ENCODE data around the gene GARIN1A.
A peak's percentile ranks its signal among the peaks of the same experiment; 100 is the strongest.
"Not testable (repeated sequence)": the region's sequence is repeated elsewhere in the genome, so short reads cannot be mapped to it uniquely, and the experiment has no call there.

Gene GARIN1A

GRCh38 chr7:128660596-128660995, 11.5 kb upstream of the GARIN1A start:
- H3K9me3 ChIP-seq (replicated peaks in 1 of 11), result peaks cover 32 to 42% (median 37%) of the 10 kb centered on the region in 11 experiments
- H3K4me2 ChIP-seq, result no peak overlapping the region
- no peak overlapping the region for H3K4me3 ChIP-seq
- no peak for TF ChIP-seq Cebpa-rat (IDR thresholded peaks at IDR 0.05)
- no peaks in the 10 kb centered on the region for H3K27me3 ChIP-seq
- no peaks in the 10 kb centered on the region for H4K20me1 ChIP-seq
- H3K9ac ChIP-seq, result no peak overlapping the region
- H3K27ac ChIP-seq, result no peak overlapping the region
- H3K4me1 ChIP-seq, result no peaks in the 10 kb centered on the region
- peaks cover 9 to 34% (median 28%) of the 10 kb centered on the region in 11 experiments; a peak in 21 of 22 replicates for H3K36me3 ChIP-seq

- Histone ChIP-seq H3K27ac (no peak overlapping the region), H3K9me3 (replicated peaks in 1 of 11) (peaks cover 32 to 42% (median 37%) of the 10 kb centered on the region in 11 experiments), H4K20me1 (no peaks in the 10 kb centered on the region), H3K4me3 (0 out of 20 replicates have a peak overlapping the region, but pooled peaks of 1 of the 10 experiments have one; percentile 16), H3K36me3 (peaks cover 9 to 34% (median 28%) of the 10 kb centered on the region in 11 experiments; a peak in 21 of 22 replicates), H3K9ac (no peak overlapping the region), H3K4me2 (no peak overlapping the region), H3K4me1 (no peaks in the 10 kb centered on the region), H3K27me3 (no peaks in the 10 kb centered on the region)
- no peak for TF ChIP-seq Cebpa-rat (IDR thresholded peaks at IDR 0.05)
Observed at GRCh38 chr7:128661446-128661845, 10.6 kb upstream of the GARIN1A start.

DNA sequence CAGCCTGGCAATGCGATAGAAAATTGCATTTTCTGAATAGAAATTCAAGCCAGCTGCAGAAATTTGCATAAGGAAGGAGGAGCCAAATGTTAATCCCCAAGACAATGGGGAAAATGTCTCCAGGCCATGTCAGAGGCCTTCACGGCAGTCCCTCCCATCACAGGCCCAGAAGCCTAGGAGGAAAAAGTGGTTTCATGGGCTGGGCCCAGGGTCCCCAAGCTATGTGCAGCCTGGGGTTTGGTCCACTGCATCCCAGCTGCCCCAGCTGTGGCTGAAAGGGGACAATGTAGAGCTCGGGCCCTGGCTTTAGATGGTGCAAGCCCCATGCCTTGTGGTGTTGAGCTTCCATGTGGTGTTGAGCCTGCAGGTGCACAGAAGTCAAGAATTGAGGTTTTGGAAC, 10.0 kb upstream of the GARIN1A start:
- Histone ChIP-seq H3K4me2 (no peak overlapping the region), H3K36me3 (peaks cover 9 to 34% (median 28%) of the 10 kb centered on the region in 11 experiments; a peak in 21 of 22 replicates), H3K4me1 (no peaks in the 10 kb centered on the region), H3K9ac (no peak overlapping the region), H4K20me1 (no peaks in the 10 kb centered on the region), H3K4me3 (no peak overlapping the region), H3K27ac (no peak overlapping the region), H3K27me3 (no peaks in the 10 kb centered on the region), H3K9me3 (replicated peaks in 1 of 11) (peaks cover 32 to 42% (median 37%) of the 10 kb centered on the region in 11 experiments)
- no peak for TF ChIP-seq Cebpa-rat (IDR thresholded peaks at IDR 0.05)

- not testable (repeated sequence) for H3K27me3 ChIP-seq, H3K9ac ChIP-seq
- H3K9me3 ChIP-seq (replicated peaks in 1 of 11), result peaks cover 32 to 42% (median 37%) of the 10 kb centered on the region in 11 experiments
Observed at GRCh38 chr7:128663223-128663622, 8.9 kb upstream of the GARIN1A start.

GRCh38 chr7:128665057-128665456, 7.0 kb upstream of the GARIN1A start:
- peaks cover 9 to 30% (median 24%) of the 10 kb centered on the region in 11 experiments; a peak in 21 of 22 replicates for H3K36me3 ChIP-seq
- H4K20me1 ChIP-seq, result no peaks in the 10 kb centered on the region
- no peaks in the 10 kb centered on the region for H3K4me1 ChIP-seq
- no peak overlapping the region for H3K9ac ChIP-seq
- no peak overlapping the region for H3K4me2 ChIP-seq
- no peak overlapping the region for H3K4me3 ChIP-seq
- H3K27ac ChIP-seq, result no peak overlapping the region
- peaks cover 28 to 34% (median 31%) of the 10 kb centered on the region in 11 experiments for H3K9me3 ChIP-seq (replicated peaks in 1 of 11)
- H3K27me3 ChIP-seq, result no peaks in the 10 kb centered on the region
- no peak for TF ChIP-seq Cebpa-rat (IDR thresholded peaks at IDR 0.05)

More at GRCh38 chr7:128663223-128663622, 8.9 kb upstream of the GARIN1A start:
- not testable (repeated sequence) for H3K4me1 ChIP-seq, H3K4me2 ChIP-seq, H3K4me3 ChIP-seq, H3K27ac ChIP-seq, H4K20me1 ChIP-seq
- H3K36me3 ChIP-seq, result peaks cover 9 to 34% (median 28%) of the 10 kb centered on the region in 11 experiments; a peak in 21 of 22 replicates

DNA sequence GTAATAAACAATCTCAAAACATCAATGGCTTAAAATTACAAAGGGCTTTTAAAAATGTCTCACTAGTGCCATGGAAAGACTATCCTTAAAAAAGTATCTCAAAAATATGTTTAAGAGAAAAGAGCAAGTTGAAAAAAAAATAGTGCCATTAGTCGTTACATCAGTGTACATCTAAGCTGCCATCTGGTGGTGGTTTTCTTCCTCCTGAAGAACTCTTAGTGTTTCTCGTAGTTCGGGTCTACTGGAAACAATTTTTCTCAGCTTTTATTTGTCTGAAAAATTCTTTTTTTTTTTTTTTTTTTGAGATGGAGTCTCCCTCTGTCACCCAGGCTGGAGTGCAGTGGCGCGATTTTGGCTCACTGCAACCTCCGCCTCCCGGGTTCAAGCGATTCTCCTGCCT, 5.9 kb upstream of the GARIN1A start:
- Histone ChIP-seq H3K4me2 (no peak overlapping the region), H3K4me1 (no peaks in the 10 kb centered on the region), H3K9ac (no peak overlapping the region), H4K20me1 (no peaks in the 10 kb centered on the region), H3K4me3 (no peak overlapping the region), H3K27ac (no peak overlapping the region), H3K9me3 (replicated peaks in 1 of 11) (peaks cover 16 to 23% (median 21%) of the 10 kb centered on the region in 11 experiments), H3K27me3 (no peaks in the 10 kb centered on the region), H3K36me3 (peaks cover 7 to 22% (median 15%) of the 10 kb centered on the region in 11 experiments; a peak in 21 of 22 replicates)
- TF ChIP-seq Cebpa-rat (IDR thresholded peaks at IDR 0.05), result no peak

DNA sequence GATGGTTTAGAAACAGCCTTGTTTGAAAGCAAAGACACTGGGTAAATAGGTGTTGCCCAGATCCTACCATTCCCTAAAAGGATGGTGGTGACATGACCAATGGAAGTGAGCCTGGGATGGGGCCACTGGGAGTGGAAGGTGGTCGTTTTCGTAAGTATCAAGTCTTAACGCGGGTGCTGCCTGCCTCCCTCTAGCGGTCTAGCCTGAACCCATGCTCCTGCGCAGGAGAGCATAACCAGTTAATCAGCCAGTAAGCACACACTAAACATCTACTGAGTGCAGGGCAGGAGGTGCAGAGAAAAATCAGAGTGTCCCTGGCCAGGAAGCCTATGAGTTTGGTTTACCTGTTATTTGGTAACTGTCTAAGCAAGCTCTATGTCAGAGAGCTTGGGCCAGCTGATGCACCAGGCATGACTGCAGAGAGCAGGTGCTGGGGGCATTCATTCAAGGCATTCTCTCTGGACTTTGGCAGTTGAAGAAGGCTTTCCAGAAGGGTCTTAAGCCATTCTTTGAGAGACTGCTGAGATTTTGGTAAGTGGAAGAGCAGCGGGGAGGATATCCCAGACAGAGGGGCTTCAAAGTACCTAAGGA, 930 bp downstream of the GARIN1A start:
- no peak overlapping the region for H3K9ac ChIP-seq
- no peak overlapping the region for H3K27ac ChIP-seq
- H3K4me1 ChIP-seq, result no peaks in the 10 kb centered on the region
- H3K27me3 ChIP-seq, result no peaks in the 10 kb centered on the region
- H3K36me3 ChIP-seq, result no peaks in the 10 kb centered on the region
- no peaks in the 10 kb centered on the region for H3K9me3 ChIP-seq (replicated peaks in 1 of 11)
- no peak overlapping the region for H3K4me3 ChIP-seq
- H4K20me1 ChIP-seq, result no peaks in the 10 kb centered on the region
- H3K4me2 ChIP-seq, result no peak overlapping the region
- TF ChIP-seq Cebpa-rat (IDR thresholded peaks at IDR 0.05), result no peak

GRCh38 chr7:128673571-128673970, 1.5 kb downstream of the GARIN1A start:
- no peak for TF ChIP-seq Cebpa-rat (IDR thresholded peaks at IDR 0.05)
- no peak overlapping the region for H3K9ac ChIP-seq
- no peaks in the 10 kb centered on the region for H3K27me3 ChIP-seq
- no peaks in the 10 kb centered on the region for H3K9me3 ChIP-seq (replicated peaks in 1 of 11)
- no peaks in the 10 kb centered on the region for H3K4me1 ChIP-seq
- no peak overlapping the region for H3K4me3 ChIP-seq
- no peaks in the 10 kb centered on the region for H3K36me3 ChIP-seq
- no peak overlapping the region for H3K4me2 ChIP-seq
- H4K20me1 ChIP-seq, result no peaks in the 10 kb centered on the region
- H3K27ac ChIP-seq, result no peak overlapping the region

DNA sequence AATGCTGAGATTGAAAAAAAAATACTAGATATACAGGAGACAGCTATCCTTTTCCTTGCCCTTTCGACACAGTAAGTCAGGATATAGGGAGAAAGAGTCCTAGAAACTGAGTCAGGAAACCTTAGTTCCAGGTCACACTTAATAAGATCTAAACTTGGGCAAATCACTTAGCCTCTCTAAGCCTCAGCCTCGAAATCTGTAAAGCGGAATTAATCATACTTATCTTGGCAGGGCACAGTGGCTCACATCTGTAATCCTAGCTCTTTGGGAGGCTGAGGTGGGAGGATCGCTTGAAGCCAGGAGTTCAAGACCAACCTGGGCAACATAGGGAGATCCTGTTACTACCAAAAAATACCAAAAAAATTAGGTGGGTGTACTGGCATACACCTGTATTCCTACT, 4.6 kb downstream of the GARIN1A start:
- no peaks in the 10 kb centered on the region for H3K9me3 ChIP-seq (replicated peaks in 1 of 11)
- H4K20me1 ChIP-seq, result no peaks in the 10 kb centered on the region
- no peak overlapping the region for H3K4me2 ChIP-seq
- H3K9ac ChIP-seq, result no peak overlapping the region
- no peaks in the 10 kb centered on the region for H3K27me3 ChIP-seq
- H3K36me3 ChIP-seq, result no peaks in the 10 kb centered on the region
- H3K27ac ChIP-seq, result no peak overlapping the region
- TF ChIP-seq Cebpa-rat (IDR thresholded peaks at IDR 0.05), result no peak
- H3K4me1 ChIP-seq, result no peaks in the 10 kb centered on the region
- no peak overlapping the region for H3K4me3 ChIP-seq

DNA sequence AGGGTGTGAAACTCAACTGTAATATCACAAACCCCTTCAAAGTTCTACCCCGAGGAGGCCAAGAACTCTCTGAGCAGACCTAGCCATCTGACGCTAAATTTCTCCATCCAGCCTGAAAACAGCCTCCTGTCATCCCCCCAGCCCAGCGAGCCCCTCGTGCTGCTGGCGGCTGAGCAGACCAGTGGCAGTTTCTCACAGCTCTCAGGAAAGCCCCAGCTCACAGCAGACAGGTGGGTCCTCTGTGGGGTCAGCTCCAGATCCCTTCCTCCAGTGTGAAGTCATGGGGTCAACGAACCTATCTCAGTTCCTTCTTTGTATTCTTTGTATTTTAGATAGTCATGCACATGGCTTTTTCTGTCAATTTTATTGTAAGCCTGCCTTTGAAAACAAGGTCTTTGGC, 7.8 kb downstream of the GARIN1A start:
- peaks cover 0 to 15% (median 0%) of the 10 kb centered on the region in 11 experiments; a peak in 5 of 22 replicates for H3K36me3 ChIP-seq
- no peak overlapping the region for H3K9ac ChIP-seq
- H3K4me1 ChIP-seq, result no peaks in the 10 kb centered on the region
- H3K4me3 ChIP-seq, result no peak overlapping the region
- TF ChIP-seq Cebpa-rat (IDR thresholded peaks at IDR 0.05), result no peak
- no peaks in the 10 kb centered on the region for H3K9me3 ChIP-seq (replicated peaks in 1 of 11)
- no peaks in the 10 kb centered on the region for H3K27me3 ChIP-seq
- no peak overlapping the region for H3K4me2 ChIP-seq
- H4K20me1 ChIP-seq, result no peaks in the 10 kb centered on the region
- H3K27ac ChIP-seq, result no peak overlapping the region

Data from BLaER1 treated with 17β-estradiol and CSF1 and Interleukin-3, amounts not matched to agents 10 nM and 100 nM (cell line).